Esophagus squamous epithelium (tissue), 4 donors: Measurements from ENCODE around the gene MBD5.

Source experiments
- POLR2A ChIP-seq, 4 donors: fragments of 450-650 bp; IDR thresholded peaks; one replicate each; pipeline ENCODE4 v1.6.1; 2017; ENCODE audit warnings: antibody characterized with exemption in 4 of 4, mild to moderate bottlenecking in 4 of 4, moderate library complexity in 3 of 4
- TF ChIP-seq, protein P1 (sequence below), 6 experiments: fragments of 450-650 bp in 4 of 6; fragments of 200-600 bp in 2 of 6; sonication (generic) in 2 of 6; IDR thresholded peaks; one replicate each; pipeline ENCODE4 v1.5.1; 2016 to 2019; ENCODE audit warnings: antibody characterized with exemption in 6 of 6, mild to moderate bottlenecking in 4 of 6, moderate library complexity in 4 of 6

DNA sequence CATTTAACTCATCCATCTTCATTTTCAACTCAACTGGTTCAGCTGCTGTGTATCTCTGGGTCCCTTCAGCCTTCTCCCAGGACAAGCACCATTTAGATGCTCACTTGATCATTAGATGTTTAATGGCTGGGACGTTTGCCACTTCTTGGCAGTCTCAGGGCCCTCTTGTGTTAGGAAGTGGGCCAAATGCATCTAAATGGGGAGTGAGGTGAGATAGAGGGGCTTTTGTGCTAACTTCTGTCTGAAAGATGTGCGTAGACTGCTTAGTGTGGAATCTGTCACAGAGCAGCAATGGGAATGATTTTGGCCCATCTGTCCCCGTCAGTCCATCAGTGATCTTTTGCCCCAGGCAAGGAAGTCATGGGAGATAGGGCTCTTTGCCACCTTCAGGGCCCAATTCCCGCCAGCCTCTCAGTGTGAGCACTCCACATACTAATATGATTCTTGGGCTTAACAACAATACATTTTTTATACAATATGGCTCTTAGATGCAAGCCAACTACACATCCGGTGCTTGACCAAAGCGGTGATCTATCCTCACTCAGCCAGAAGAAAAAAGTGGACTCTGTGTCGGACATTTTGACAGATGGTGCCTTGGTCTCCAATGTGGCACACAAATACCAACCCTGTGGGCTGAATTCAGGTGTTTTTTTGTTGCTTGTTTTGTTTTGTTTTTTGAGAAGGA, 528.0 kb downstream of the MBD5 start:
- TF ChIP-seq, protein P1, sequence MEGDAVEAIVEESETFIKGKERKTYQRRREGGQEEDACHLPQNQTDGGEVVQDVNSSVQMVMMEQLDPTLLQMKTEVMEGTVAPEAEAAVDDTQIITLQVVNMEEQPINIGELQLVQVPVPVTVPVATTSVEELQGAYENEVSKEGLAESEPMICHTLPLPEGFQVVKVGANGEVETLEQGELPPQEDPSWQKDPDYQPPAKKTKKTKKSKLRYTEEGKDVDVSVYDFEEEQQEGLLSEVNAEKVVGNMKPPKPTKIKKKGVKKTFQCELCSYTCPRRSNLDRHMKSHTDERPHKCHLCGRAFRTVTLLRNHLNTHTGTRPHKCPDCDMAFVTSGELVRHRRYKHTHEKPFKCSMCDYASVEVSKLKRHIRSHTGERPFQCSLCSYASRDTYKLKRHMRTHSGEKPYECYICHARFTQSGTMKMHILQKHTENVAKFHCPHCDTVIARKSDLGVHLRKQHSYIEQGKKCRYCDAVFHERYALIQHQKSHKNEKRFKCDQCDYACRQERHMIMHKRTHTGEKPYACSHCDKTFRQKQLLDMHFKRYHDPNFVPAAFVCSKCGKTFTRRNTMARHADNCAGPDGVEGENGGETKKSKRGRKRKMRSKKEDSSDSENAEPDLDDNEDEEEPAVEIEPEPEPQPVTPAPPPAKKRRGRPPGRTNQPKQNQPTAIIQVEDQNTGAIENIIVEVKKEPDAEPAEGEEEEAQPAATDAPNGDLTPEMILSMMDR (IDR thresholded peaks at IDR 0.05), result no peak
- TF ChIP-seq POLR2A (IDR thresholded peaks at IDR 0.05), result no peak
